ENCODE measurements around the gene PLEKHB2.
"Not testable (repeated sequence)": the region's sequence is repeated elsewhere in the genome, so short reads cannot be mapped to it uniquely, and the experiment has no call there.

The PLEKHB2 gene

DNA sequence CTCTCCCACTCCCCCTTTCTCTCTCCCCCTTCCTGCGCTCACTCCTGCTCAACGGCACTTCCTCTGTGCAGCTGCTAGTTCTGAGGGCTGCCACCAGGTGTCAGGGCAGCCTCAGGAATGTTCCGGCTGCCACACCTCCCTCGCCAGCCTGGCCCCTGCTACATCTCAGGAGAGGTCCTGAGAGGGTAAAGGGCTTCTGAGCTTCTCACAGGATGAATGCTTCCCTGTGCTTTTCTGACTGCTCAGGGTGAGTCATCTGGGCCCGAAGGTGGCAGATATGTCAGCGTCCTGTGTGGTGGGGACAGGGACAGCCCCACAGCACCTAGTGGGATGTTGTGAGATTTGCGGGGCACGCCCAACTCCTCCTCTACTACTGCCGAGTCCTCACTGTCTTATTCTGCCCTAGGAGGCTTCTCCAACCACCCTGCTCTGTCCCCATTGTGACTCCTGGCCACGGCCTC is 49.0 kb downstream of the PLEKHB2 start:
- Mint-ChIP-seq H3K27ac (ENCODE audit: low read depth) (no peak overlapping the region), H3K27me3 (no peaks in the 10 kb centered on the region), H3K4me3 (no peak overlapping the region), H3K36me3 (ENCODE audit: insufficient read depth) (peaks cover 13% of the 10 kb centered on the region), H3K9me3 (no peaks in the 10 kb centered on the region), H3K4me1 (peaks cover 9% of the 10 kb centered on the region)
- ATAC-seq (replicated peaks; ENCODE audit: extremely low read depth, poor library complexity, severe bottlenecking), result peak; percentile 82
- DNase-seq (ENCODE audit: low spot score in 2 of 2), result peak; percentile 31 to 42

DNA sequence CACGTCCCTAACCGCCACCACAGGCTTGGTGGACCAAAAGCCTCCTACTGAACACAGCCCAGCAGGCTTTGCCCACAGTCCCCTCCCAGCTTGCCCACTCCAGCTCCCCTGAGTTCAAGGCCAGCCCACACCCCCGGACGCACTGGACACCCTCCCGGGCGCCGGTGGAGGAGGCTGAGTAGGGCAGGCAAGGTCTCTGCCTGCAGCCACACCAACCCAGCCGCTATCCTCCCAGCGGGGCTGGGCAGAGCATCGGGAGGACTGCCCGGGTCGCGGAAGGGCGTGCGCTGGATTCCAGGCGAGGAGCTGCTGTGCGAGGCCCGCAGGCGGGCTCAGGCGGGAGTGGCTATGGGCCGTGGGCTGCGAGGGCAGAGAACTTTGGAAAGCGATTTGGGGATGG is 49.5 kb downstream of the PLEKHB2 start:
- Mint-ChIP-seq H3K9me3 (no peaks in the 10 kb centered on the region), H3K27me3 (no peaks in the 10 kb centered on the region), H3K27ac (ENCODE audit: low read depth) (no peak overlapping the region), H3K4me1 (peaks cover 9% of the 10 kb centered on the region), H3K36me3 (ENCODE audit: insufficient read depth) (peaks cover 8% of the 10 kb centered on the region), H3K4me3 (no peak overlapping the region)
- DNase-seq (ENCODE audit: low spot score in 2 of 2) (no peak), ATAC-seq (replicated peaks; ENCODE audit: extremely low read depth, poor library complexity, severe bottlenecking) (no peak)

DNA sequence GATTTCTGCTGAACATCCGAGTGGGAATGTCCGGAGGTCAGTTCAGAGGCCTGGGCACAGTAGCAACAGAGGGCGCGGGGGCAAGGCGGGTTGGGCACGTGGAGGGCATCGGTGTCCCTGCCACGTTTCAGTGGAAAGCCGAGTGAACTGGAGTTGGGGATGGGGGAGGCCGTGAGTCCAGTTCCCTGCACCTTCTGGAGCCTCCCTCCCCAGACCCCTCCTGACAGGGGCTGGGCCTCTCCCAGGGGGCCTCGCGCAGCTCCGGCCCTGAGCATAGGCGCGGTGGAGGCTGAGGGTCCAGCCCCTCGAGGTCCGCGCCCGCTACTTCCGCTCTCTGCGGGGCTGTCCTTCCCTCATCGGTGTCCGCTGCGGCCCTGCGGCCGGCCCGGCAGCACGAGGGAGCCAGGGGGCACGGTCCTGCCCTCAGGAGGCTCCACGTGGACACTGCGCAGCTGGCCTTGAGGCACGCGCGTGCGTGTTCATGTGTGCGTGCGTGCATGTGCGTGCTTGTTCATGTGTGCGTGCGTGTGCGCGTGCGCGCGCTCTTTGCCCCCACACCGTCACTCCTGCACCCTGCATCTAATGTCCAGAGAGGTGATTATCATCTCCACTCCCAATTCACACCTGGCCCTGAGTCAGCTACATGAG is 50.2 kb downstream of the PLEKHB2 start:
- ATAC-seq (replicated peaks; ENCODE audit: extremely low read depth, poor library complexity, severe bottlenecking), result no peak
- no peaks in the 10 kb centered on the region for H3K27me3 Mint-ChIP-seq
- H3K4me3 Mint-ChIP-seq, result peak overlapping the region; percentile 63
- no peak for DNase-seq (ENCODE audit: low spot score in 2 of 2)
- H3K36me3 Mint-ChIP-seq (ENCODE audit: insufficient read depth), result peaks cover 6% of the 10 kb centered on the region
- H3K9me3 Mint-ChIP-seq, result no peaks in the 10 kb centered on the region
- H3K27ac Mint-ChIP-seq (ENCODE audit: low read depth), result no peak overlapping the region
- peaks cover 9% of the 10 kb centered on the region for H3K4me1 Mint-ChIP-seq

DNA sequence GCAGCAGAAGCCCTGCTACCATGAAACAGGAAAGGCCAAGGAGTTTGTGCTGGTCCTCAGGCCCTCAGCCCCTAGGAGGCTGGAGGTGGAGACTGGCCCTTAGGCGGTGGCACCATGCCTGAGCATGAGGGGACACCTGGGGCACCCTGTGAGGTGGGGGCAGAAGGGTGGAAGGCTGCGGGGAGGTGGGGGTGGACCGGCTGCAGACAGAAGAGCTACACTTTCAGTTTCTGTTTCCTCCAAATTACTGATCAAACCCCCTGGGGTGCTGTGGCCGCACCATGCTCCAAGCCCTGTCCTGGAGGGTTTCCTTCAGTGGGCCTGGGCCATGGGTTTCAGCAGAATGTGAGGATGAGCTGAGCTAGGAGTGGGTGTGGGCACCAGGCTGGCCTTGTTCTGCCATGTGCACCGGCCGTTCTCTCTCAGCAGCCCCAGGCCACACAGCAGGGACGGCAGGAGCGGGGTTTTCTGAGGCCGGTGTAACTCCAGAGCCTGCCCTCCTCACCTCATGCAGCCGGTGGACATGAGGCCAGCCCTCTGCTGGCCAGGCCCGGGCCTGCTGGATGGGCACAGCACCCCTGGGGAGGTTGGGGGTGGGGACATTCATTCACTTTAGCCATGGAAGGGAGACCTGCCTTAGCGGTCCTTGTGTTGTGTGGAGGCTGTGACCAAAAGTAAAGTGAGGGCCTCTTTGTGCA is 51.5 kb downstream of the PLEKHB2 start:
- Mint-ChIP-seq H3K4me3 (peak overlapping the region; percentile 63), H3K36me3 (ENCODE audit: insufficient read depth) (no peaks in the 10 kb centered on the region), H3K4me1 (peaks cover 9% of the 10 kb centered on the region), H3K27ac (ENCODE audit: low read depth) (peak overlapping the region; percentile 51), H3K27me3 (no peaks in the 10 kb centered on the region), H3K9me3 (no peaks in the 10 kb centered on the region)
- DNase-seq (ENCODE audit: low spot score in 2 of 2) (no peak), ATAC-seq (replicated peaks; ENCODE audit: extremely low read depth, poor library complexity, severe bottlenecking) (no peak)

DNA sequence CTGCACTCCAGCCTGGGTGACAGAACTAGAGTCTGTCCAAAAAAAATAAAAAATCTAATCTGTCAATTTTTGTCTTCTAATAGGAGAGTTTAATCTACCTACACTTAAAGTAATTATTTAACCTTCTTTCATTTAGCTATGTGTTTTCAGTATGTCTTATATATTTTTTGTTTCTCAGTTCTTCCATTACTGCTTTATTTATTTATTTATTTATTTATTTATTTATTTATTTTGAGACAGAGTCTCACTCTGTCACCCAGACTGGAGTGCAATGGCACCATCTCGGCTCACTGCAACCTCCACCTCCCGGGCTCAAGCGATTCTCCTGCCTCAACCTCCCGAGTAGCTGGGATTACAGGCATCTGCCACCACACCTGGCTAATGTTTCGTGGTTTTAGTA is 60.4 kb downstream of the PLEKHB2 start:
- H3K4me1 Mint-ChIP-seq; ATAC-seq (replicated peaks; ENCODE audit: extremely low read depth, poor library complexity, severe bottlenecking); DNase-seq (ENCODE audit: low spot score in 2 of 2); H3K36me3 Mint-ChIP-seq (ENCODE audit: insufficient read depth); H3K4me3 Mint-ChIP-seq; H3K27ac Mint-ChIP-seq (ENCODE audit: low read depth); H3K9me3 Mint-ChIP-seq: not testable (repeated sequence)
- peaks cover 24% of the 10 kb centered on the region for H3K27me3 Mint-ChIP-seq

DNA sequence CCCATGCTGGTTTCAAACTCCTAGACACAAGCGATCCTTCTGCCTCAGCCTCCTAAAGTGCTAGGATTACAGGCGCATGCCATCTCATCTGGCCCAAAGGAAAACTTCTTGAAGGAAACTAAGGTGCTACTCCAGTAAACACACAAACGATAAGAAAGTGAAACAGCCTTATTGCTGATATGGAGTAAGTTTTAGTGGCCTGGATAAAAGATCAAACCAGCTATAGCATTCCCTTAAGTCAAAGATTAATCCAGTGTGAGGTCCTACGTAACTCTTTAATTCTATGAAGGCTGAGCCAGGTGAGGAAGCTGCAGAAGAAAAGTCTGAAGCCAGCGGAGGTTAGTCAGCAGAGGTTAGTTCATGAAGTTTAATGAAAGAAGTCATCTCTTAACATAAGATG is 63.4 kb downstream of the PLEKHB2 start:
- Mint-ChIP-seq H3K4me1 (no peaks in the 10 kb centered on the region), H3K27ac (ENCODE audit: low read depth) (no peak overlapping the region), H3K27me3 (peaks cover 40% of the 10 kb centered on the region), H3K4me3 (no peak overlapping the region), H3K36me3 (ENCODE audit: insufficient read depth) (no peaks in the 10 kb centered on the region), H3K9me3 (no peaks in the 10 kb centered on the region)
- DNase-seq (ENCODE audit: low spot score in 2 of 2) (no peak), ATAC-seq (replicated peaks; ENCODE audit: extremely low read depth, poor library complexity, severe bottlenecking) (no peak)

DNA sequence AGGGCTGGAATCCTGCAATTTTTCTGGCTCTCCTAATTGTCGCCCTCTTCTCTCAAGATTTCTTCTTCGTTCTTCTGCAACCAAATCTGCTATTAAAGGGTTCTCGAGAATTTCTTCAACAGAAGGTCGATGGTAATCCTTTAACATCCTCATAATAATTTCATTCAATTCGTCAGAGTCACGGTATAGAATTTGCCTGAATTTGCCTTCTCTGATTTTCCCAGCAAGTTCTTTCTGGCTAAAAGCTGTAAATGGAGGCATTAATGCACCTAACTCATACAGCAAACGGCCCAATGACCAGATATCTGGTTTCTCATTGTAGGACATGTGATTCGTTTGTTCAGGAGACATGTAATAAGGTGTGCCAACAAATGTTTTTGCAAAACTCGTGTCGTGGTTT is 72.9 kb downstream of the PLEKHB2 start:
- not testable (repeated sequence) for H3K4me3 Mint-ChIP-seq; H3K4me1 Mint-ChIP-seq; DNase-seq (ENCODE audit: low spot score in 2 of 2); H3K36me3 Mint-ChIP-seq (ENCODE audit: insufficient read depth); H3K9me3 Mint-ChIP-seq; ATAC-seq (replicated peaks; ENCODE audit: extremely low read depth, poor library complexity, severe bottlenecking); H3K27ac Mint-ChIP-seq (ENCODE audit: low read depth)
- H3K27me3 Mint-ChIP-seq, result peaks cover 62% of the 10 kb centered on the region

DNA sequence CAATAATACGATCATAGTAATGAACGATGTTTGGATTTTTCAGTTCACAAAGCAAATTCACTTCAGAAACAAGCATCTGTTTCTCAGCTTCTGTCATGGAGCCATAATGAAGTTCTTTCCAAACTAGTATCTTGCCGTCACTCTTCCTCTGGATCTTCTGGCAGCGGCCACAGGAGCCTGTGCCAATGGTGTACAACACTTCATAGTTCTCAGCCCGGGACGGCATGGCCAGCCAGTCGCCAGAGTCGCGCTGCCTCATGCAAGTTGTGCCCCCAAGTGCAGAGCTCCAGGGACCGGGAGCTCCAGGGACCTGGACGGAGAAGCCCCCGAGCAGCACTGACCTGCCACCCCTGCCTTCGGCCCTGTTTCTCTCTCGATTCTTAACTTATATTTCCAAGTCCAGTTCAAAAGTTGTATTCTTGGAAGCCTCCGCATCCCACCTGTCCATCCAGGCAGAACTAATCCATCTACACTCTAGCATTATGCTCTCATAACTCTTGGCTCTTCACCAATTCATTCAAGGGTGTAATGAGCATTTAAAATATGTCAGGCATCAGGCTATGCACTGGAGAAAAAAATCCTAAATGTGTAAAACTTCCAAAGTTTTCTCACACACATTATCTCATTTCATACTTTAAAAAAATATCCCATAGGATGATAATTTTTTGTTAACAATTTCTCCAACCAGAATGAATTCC is 73.7 kb downstream of the PLEKHB2 start:
- not testable (repeated sequence) for H3K9me3 Mint-ChIP-seq; H3K4me1 Mint-ChIP-seq; H3K4me3 Mint-ChIP-seq; ATAC-seq (replicated peaks; ENCODE audit: extremely low read depth, poor library complexity, severe bottlenecking); DNase-seq (ENCODE audit: low spot score in 2 of 2); H3K36me3 Mint-ChIP-seq (ENCODE audit: insufficient read depth); H3K27ac Mint-ChIP-seq (ENCODE audit: low read depth)
- peaks cover 66% of the 10 kb centered on the region for H3K27me3 Mint-ChIP-seq

DNA sequence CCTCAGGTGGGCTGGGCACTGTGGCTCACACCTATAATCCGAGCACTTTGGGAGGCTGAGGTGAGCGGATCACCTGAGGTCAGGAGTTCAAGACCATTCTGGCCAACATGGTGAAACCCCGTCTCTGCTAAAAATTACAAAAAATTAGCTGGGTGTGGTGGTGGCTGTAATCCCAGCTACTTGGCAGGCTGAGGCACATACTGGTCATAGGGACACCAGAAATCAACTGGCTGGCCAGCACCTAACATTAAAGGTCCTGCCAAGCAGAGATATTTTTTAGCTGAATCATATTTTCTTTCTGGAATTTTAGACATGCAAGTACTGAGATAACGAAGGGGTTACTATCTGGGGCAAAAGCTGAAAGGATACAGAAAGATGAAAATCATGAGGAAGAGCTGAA is 76.3 kb downstream of the PLEKHB2 start:
- H3K27ac Mint-ChIP-seq (ENCODE audit: low read depth); DNase-seq (ENCODE audit: low spot score in 2 of 2); H3K4me1 Mint-ChIP-seq; ATAC-seq (replicated peaks; ENCODE audit: extremely low read depth, poor library complexity, severe bottlenecking); H3K36me3 Mint-ChIP-seq (ENCODE audit: insufficient read depth); H3K4me3 Mint-ChIP-seq; H3K9me3 Mint-ChIP-seq: not testable (repeated sequence)
- peaks cover 50% of the 10 kb centered on the region for H3K27me3 Mint-ChIP-seq

DNA sequence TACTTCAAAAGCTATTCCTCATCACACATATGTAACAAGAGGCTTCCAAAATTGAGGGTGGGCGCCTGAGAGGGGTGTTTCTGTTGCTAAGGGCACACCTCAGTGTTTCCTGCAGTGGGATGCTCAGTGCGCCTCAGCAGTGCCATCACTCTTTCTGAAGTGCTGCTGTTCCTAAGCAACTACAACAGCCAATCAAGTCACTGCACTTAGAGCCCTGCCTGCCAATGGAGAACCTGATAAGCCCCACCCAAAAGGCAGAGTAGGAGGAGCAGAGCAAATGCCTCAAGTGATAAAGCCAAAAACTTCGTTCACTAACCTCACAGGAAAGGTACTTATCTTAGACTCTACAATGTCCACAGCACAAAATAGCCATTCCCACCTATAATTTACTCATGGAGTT is 88.3 kb downstream of the PLEKHB2 start:
- H3K9me3 Mint-ChIP-seq; H3K36me3 Mint-ChIP-seq (ENCODE audit: insufficient read depth); H3K4me3 Mint-ChIP-seq; H3K27ac Mint-ChIP-seq (ENCODE audit: low read depth); H3K4me1 Mint-ChIP-seq; DNase-seq (ENCODE audit: low spot score in 2 of 2); ATAC-seq (replicated peaks; ENCODE audit: extremely low read depth, poor library complexity, severe bottlenecking): not testable (repeated sequence)
- peaks cover 27% of the 10 kb centered on the region for H3K27me3 Mint-ChIP-seq

DNA sequence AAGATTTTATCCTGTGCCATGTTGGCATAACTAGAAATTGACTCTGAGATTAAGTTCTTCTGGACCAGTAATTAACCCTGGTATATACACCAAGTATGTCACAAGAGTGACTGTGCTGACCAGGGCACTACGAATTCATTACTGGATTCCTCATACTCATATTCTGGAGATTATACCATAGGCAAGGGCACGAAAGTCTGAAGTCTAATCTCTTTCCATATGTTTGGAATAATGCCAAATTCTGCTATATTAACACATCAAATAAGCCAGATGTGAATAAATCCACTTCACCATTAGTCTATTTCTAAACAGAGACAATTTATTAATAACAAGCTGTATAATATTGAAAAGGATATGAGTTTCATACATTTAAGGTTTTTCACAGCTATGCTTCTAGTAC is 91.0 kb downstream of the PLEKHB2 start:
- H3K27me3 Mint-ChIP-seq; H3K4me3 Mint-ChIP-seq; H3K27ac Mint-ChIP-seq (ENCODE audit: low read depth); ATAC-seq (replicated peaks; ENCODE audit: extremely low read depth, poor library complexity, severe bottlenecking); DNase-seq (ENCODE audit: low spot score in 2 of 2); H3K4me1 Mint-ChIP-seq; H3K9me3 Mint-ChIP-seq; H3K36me3 Mint-ChIP-seq (ENCODE audit: insufficient read depth): not testable (repeated sequence)

All from central memory CD8-positive, alpha-beta T cell (primary cell).